ENCODE data around the gene MAFG.
A peak's percentile ranks its signal among the peaks of the same experiment; 100 is the strongest.

The MAFG gene

DNA sequence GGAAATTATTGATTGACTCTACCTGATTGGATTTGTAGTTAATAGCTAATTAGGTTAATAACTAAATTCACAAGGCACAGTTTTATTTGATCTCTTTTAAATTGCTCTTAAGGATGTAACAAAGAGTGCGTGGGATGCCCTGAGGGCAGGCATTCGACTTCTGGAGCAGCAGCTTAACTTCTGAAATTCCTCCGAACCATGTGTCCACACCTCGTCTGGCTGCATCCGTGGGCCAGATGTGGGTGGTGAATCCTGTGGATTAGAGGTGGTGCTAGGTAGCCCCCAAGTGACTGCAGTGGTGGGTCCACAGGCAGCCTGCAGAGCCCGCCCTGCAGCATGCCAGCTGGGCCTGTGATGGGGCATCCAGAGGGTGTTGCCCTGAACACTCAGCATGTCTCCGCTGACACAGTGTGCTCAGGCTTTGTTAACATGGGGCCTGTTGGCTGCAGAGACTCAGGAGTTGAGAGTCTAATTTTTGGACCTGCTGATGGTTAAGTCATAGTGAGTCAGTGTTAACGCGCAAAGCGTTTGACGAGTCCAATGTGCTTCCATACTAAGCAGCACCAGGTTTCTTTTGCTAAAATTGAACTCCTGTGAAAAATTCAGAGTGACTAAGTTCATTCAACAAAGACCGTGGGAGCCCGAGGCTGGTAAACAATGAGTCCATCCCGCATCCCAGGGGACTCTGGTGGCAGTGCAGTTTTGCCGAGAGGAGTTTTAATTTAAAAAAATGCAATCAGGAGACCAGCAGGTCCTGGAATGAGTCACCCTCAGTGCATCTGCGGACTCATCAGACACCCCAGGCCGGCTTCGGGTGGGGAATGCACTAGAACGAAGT lies 29.3 kb downstream of the MAFG start:
- no peak for DNase-seq
- no peak for ATAC-seq

GRCh38 chr17:81895400-81895799 lies 32.1 kb downstream of the MAFG start:
- DNase-seq, result no peak
- no peak for ATAC-seq

- DNase-seq, result no peak
Observed at GRCh38 chr17:81891303-81891552, 36.3 kb downstream of the MAFG start.

DNA sequence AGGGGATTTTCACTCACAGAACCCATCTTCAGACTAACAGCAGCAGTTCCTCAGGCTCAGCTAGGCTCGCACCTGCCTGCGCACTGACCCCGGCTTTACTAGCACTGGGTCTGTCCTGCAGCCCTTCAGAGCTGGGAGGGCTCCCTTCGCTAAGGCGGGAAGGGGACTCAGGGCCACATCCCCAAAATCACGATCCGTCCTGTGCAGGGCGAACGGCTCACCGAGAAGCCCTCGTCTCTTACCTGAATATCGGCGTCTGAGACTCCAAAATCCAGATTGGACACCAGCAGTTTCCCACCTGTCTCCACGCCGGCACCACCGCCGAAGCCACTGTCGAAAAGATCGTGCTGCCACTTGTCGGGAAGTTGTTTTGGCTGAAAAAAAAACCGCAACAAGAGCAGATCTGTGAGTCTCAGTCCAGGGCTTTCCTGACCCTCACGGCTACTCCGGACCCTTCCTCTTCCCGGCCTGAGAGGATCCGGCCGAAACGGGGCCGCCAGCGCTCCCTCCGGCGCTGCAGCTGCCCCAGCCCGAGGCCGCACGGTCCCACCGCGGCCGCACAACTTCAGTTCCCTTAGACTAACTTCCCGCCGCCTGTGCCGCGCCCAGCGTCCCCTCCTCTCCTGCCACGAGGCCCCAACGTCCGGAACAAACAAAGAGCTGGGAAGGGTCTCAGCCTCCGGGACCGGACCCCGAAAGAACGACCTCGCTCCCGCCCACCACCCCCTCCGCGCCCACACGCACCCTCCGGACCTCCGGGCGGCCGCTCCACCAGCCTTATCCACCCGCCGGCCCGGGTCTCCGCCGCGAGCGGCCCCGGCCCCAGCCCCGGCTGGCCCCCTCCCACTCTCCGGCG lies 36.9 kb downstream of the MAFG start:
- peak; percentile 45 for DNase-seq
- ATAC-seq, result no peak

More at GRCh38 chr17:81891303-81891552, 36.3 kb downstream of the MAFG start:
- ATAC-seq, result peak; percentile 1

- no peak for ATAC-seq
- no peak for DNase-seq
Observed at GRCh38 chr17:81889602-81890001, 37.9 kb downstream of the MAFG start.

- ATAC-seq, result no peak
- no peak for DNase-seq
Observed at GRCh38 chr17:81888988-81889595, 38.4 kb downstream of the MAFG start.

DNA sequence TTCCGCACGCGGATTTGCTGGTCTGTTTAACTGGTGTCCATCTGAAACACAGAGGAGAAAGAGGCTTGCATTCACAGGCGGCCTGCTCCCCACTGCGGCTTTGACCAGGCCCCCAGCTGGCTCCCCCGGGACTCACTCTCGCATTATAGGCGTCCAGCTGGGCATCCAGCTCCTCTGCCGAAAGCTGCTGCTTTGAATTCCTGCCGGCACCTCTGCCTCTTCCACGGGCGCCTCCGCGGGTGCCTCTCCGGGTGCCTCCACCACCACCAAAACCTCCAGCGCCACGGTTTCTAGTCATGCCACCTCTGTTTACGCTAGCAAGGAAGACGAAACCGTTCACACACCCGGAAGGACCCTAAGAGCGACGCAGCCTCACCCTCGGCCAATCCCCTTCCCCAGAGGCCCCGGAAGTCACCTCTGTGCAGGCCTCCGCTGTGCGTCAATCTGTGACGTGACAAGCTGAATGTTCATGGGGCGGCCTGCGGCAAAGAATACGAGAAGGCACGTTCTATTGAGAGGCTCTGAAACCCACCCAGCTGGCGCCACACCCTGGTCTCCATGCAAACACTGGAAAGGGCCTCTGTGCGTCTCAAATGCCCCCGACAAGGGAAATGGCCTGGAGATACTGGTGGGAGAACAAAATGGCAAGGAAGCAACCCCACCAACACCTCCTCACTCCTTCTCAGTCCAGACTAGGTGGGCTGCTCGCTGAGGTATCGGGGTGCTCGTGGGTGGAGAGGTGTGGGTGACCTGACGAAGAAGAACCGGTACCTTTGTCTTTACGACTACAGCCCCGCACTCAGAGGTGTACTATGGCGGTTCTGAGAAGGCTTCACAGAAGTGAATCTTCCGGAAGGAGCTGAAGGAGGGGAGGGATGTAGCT lies 39.2 kb downstream of the MAFG start:
- ATAC-seq, result no peak
- DNase-seq, result no peak

DNA sequence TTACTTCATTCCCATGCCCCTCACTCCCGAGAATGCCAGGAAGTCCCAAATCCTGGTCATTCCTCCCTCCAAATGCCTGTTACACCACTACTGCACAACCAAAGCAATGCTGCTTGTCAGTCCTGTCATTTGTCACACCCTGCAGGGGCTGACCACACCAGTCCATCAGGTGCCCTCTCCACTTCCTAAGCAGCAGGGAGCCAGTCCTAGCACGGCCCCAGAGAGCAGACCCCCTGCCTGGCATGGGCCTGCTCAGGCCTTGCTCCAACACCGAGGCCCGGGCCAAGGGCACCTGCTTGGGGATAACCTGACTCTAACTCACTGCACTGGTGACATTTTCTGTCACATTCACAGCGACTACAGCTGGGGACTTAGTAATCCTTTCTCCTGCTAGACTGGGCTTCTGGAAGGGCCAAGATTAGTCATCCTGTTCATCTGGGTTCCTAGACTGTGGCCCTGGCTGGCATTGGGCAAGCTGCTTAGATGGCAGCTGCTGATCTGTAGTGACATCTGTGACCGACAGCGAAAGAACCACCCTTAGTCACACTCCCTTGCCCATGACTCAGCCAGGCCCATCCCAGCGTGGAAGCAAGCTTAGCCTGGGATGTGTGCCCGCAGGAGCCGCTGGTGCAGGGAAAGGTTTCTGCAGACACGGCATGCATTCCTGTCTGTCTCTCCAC lies 41.5 kb downstream of the MAFG start:
- no peak for ATAC-seq
- DNase-seq, result no peak

DNA sequence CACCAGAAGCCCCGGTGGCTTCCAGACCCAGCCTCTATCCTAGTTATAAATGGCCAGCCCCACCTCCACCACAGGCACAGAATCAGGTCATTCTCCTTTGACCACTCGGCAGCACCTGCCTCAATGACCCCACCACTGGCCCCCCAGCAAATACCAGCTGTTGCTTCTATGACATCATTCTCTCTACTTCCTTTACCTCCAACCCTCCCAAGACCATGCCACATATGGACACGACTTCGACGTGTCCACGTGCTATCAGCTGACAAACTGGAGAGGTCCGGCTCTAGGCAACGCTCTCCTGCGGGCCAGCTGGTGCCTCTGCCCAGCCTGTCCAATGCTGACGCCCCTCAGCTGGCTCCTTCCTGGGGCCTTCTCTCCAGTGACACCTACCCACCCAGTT lies 42.1 kb downstream of the MAFG start:
- no peak for ATAC-seq
- DNase-seq, result no peak

DNA sequence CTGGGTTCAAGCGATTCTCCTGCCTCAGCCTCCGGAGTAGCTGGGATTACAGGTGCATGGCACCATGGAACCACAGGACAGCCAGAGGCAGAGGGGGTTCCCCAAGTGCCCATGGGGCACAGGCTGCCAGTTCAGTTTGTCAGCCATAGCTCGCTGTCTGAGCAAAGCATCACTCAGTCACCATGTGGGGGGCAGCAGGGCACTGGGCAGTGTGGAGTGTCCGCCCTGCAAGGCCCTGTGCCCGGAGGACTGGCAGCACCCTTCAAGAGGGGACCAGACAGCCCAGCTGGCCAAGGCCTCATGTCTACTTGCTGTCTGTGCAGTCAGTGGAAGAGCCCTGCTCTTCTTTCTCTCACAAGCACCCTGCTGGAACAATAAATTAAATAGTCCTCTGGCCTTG lies 42.6 kb downstream of the MAFG start:
- DNase-seq (no peak), ATAC-seq (no peak)

GRCh38 chr17:81884520-81884919 lies 43.0 kb downstream of the MAFG start:
- no peak for ATAC-seq

GRCh38 chr17:81879121-81879520 lies 48.4 kb downstream of the MAFG start:
- ATAC-seq (no peak), DNase-seq (no peak)

More at GRCh38 chr17:81884520-81884919, 43.0 kb downstream of the MAFG start:
- DNase-seq, result no peak

- no peak for ATAC-seq
- DNase-seq, result no peak
Observed at GRCh38 chr17:81878294-81878693, 49.2 kb downstream of the MAFG start.

GRCh38 chr17:81877569-81877968 lies 50.0 kb downstream of the MAFG start:
- DNase-seq (no peak), ATAC-seq (no peak)

DNA sequence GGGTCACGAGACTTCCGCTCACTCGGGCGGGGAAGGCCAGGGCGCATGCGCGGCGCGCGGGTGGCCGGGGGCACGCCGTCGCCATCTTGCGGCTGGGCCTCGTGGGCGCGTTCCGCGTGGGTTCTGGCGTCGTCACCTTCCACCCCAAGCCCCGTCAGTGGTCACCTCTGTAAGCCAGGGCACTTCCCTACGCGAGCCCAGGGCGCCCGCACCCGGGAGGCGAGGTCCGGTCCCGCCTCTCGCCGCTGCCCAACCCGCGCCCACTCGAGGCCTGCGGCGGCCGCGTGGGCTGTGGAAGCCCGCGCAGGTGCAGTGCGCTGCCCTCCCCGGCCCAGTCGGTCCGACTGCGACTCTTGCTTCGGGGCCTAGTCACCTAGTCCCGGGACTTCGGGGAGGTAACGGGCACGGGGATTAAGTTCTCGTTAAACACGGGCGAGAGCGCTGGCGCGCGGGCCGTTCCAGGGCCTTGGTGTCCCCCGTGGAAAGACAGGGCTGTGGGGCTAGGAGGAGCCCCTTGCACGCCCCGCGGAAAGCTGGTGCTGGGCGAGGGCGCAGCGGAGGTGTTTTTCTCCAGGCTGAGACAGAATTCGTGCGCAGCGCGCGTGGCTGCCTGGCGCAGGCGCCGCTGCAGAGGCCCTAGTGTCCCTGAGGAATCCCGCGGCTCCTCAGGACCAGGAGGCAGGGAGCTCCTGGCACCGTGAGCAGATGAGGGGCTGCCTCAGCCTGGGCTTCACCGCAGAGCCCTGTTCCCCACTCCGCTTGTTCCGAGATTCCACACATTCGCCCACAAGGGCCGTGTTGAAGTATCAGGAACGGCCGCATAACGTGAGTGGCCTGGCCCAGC lies 55.9 kb downstream of the MAFG start:
- DNase-seq, result peak; percentile 98
- no peak for ATAC-seq

DNA sequence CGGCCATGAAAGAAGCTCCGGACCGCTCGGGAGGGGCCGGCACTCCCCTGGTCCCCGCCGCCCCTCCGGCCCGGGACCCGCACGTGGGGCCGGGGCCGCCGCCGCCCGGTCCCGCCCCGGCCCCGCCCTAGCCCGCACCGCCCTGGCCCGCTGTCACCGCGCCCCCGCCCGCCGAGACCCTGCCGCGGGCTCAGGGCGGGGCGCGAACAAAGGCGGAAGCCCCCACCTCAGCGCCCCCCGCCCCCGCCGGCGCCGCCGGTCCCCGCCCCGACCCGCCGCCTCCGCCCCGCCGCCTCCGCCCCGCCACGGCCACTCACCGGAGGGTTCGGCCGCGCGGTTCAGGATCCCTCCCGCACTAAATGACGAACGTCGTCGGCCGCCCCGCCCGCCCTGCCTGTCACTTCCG lies 56.6 kb downstream of the MAFG start, which contains the start of gene ARHGDIA:
Gene ARHGDIA (minus strand): TSS at position 357 of the 406 bp plus-strand sequence. CDS start 1,407 bp downstream, outside the sequence.
- ATAC-seq (peak; percentile 53), DNase-seq (no peak)

DNA sequence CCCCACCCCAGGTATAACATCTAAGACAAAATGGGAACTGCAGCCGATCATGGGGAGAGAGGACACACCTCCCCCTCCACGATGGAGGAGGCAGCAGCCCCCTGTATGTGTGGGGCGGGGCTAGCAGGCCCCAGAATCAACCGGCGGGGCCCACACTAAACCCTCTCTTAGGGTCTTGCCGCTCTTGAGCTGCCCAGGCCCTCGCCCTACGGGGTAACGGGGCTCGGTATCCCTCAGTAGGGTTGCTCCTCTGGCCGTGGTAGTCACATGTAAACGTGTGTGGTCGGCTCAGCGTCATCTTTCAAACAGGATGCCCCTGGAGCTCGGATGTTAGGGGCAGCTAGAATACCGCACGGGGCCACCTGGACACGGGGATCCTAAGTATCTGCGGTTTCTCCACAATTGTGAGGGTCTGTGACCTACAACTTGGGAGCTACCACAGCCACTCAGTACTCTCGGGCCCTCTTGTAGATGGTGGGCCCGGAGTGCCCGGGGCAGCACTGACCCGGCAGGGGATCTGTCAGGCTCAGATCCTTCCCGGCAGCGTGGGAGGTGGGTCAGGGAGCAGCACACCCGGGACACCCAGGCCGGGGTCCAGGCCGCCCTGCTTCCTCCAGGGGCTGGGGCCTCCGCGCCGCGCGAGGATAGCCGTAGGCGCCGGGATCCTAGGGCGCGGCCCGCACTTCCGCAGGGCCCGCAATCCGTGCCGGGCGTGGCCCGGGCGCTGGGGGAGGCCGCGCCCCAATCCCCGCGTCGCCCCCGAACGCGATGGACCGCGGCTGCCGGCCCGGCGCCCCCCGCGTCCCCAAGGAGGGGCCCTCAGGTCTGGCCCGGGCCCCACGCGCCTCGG lies 57.2 kb downstream of the MAFG start:
- ATAC-seq, result peak; percentile 5
- peak; percentile 61 for DNase-seq

DNA sequence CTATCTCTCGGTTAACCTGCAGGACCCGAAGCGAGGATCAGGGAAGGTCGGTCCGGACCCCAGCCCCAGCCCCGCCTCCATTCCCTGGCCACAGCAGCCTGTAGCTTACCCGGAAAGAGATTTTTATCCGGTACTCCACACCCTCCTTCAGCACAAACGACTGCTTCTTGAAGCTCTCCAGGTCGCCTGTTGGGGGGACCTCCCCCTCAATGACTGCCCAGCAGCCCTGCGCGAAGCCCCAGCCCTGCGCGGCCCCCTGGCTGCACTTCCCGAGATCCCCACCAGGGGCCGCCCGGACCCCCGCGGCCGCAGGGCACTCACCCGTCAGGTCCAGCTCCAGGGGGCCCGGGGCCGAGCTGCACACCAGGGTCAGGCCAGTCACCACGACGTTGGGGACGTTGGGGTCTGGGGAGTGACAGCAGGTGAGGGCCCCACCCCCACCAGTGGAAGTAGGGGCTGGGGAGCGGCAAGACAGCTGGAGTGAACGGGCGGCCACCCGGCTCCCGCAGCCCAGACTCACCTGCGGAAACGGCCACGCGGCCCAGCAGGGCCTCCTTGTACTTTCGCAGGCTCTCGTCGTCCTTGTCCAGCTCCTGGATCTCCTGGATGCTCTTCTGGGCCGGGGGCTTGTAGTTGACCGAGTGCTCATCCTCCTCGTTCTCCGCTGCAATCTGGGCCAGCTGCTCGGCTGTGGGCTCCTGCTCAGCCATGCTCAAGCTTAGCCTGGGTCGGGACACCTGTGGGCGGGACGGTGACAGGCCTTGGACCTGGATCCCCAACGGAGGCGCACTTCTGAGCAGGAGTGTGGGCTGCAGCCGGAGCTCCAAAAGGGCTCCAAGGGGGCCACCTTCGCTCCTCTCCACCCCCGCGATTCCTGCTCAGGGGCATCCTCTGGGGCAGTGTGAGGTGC lies 58.1 kb downstream of the MAFG start:
- ATAC-seq, result peak; percentile 15
- DNase-seq, result peak; percentile 78

All from stimulated activated naive CD8-positive, alpha-beta T cell treated with anti-CD3 and anti-CD28 coated beads, Interleukin-15, Interleukin-2, amounts not matched to agents 100 U/mL and 50 U/mL, for 24 hours (primary cell).